GM12878 (cell line): Measurements from ENCODE around the gene HMGXB4. TPM values are rescaled to one million over a fixed set of nuclear protein-coding genes. Genes with fewer than 3 reads are reported as not detected.

Source experiments
- ATAC-seq: fragments of 200-7000 bp; cut with Tn5 transposase; 3 replicates; pipeline ENCODE4 v1.9.1; 2020; ENCODE audit warnings: mild to moderate bottlenecking, moderate library complexity
- BruUV-seq: library from RNA; stranded (reverse); fragments of 400-500 nt; replicated peaks from 2 replicates; lab custom pipeline; 2021; lab: Mats Ljungman, UMichigan
- CTCF ChIA-PET: fragments of 300-600 bp; sonication (Branson Sonifier 250); formaldehyde crosslinking; extraction: SDS; loops from one replicate; lab custom pipeline; 2021; ENCODE audit warnings: inconsistent platforms; lab: Yijun Ruan, JAX
- POLR2A ChIA-PET: fragments of 350-600 bp; formaldehyde crosslinking; extraction: SDS; loops from one replicate; lab custom pipeline; 2021; ENCODE audit warnings: inconsistent platforms; lab: Charles Lee
- RAD21 ChIA-PET: fragments of 300-600 bp; sonication (Branson Sonifier 250); formaldehyde crosslinking; loops from one replicate; lab custom pipeline; 2023; ENCODE audit warnings: antibody characterized with exemption; ENCODE audit not compliant: unreplicated experiment; lab: Charles Lee
- SMC1A ChIA-PET: fragments of 300-600 bp; sonication (Branson Sonifier 250); formaldehyde crosslinking; loops from one replicate; lab custom pipeline; 2023; ENCODE audit not compliant: unreplicated experiment, uncharacterized antibody; lab: Charles Lee
- DNase-seq: peaks from one replicate; pipeline ENCODE4 v3.0.0-alpha.2; 2011; ENCODE audit warnings: low read depth, low spot score
- FAIRE-seq: peaks from 3 replicates; lab custom pipeline; 2011; peaks lifted over from hg19 to GRCh38; lab: Jason Lieb, UNC
- H2AFZ ChIP-seq: 2 replicates; pipeline ENCODE4 v1.6.0; 2011; ENCODE audit warnings: low read depth, low read length, control low read depth; ENCODE audit not compliant: control insufficient read depth
- H3K27ac ChIP-seq: 2 replicates; pipeline ENCODE4 v1.5.1; 2011; ENCODE audit warnings: control low read depth; ENCODE audit not compliant: control insufficient read depth, insufficient read depth
- H3K27me3 ChIP-seq, 2 experiments: replicated peaks in 1 of 2; 2 replicates each; pipeline versions ENCODE4 v1.6.0 to v1.6.1; 2011; ENCODE audit warnings: low read length in 1 of 2; ENCODE audit not compliant: control insufficient read depth in 2 of 2, insufficient read depth in 2 of 2
- H3K36me3 ChIP-seq, 2 experiments: 2 replicates each; pipeline ENCODE4 v1.5.1; 2011; ENCODE audit warnings: low read length in 1 of 2; ENCODE audit not compliant: control insufficient read depth in 2 of 2, insufficient read depth in 2 of 2
- H3K4me1 ChIP-seq: 2 replicates; pipeline ENCODE4 v1.6.1; 2011; ENCODE audit warnings: mild to moderate bottlenecking, low read length, moderate library complexity, mixed read lengths; ENCODE audit not compliant: control insufficient read depth, insufficient read depth
- H3K4me2 ChIP-seq: 2 replicates; pipeline ENCODE4 v1.6.0; 2011; ENCODE audit warnings: control low read depth; ENCODE audit not compliant: control insufficient read depth, insufficient read depth
- H3K4me3 ChIP-seq: fragments of 200-600 bp; sonication (generic); 2 replicates; pipeline ENCODE4 v1.5.1; 2016
- H3K79me2 ChIP-seq: 2 replicates; pipeline ENCODE4 v1.6.0; 2011; ENCODE audit warnings: low read length; ENCODE audit not compliant: control insufficient read depth, insufficient read depth
- H3K9ac ChIP-seq: 2 replicates; pipeline ENCODE4 v1.8.0; 2011; ENCODE audit warnings: low read length, control low read depth, mixed read lengths; ENCODE audit not compliant: control insufficient read depth, insufficient read depth
- H3K9me3 ChIP-seq: replicated peaks from 3 replicates; pipeline ENCODE4 v1.5.1; 2011; ENCODE audit warnings: mild to moderate bottlenecking, low read length; ENCODE audit not compliant: control insufficient read depth, insufficient read depth
- H4K20me1 ChIP-seq: 2 replicates; pipeline ENCODE4 v1.6.0; 2011; ENCODE audit not compliant: control insufficient read depth, insufficient read depth
- BMI1 ChIP-seq: fragments of 450-650 bp; IDR thresholded peaks from 2 replicates; pipeline ENCODE4 v1.6.1; 2016; ENCODE audit warnings: mild to moderate bottlenecking, moderate library complexity, borderline replicate concordance
- LARP7 ChIP-seq: fragments of 450-650 bp; IDR thresholded peaks from 2 replicates; pipeline ENCODE4 v1.6.1; 2017; ENCODE audit warnings: mild to moderate bottlenecking
- MYB ChIP-seq: fragments of 150-350 bp; IDR thresholded peaks from 2 replicates; pipeline ENCODE4 v1.6.1; 2014; ENCODE audit warnings: mild to moderate bottlenecking, low read depth, low read length, borderline replicate concordance
- POU2F2 ChIP-seq: IDR thresholded peaks from 3 replicates; pipeline ENCODE4 v1.6.1; 2011; ENCODE audit warnings: low read depth, mild to moderate bottlenecking, low read length, borderline replicate concordance
- SMAD1 ChIP-seq: fragments of 450-650 bp; IDR thresholded peaks from 2 replicates; pipeline ENCODE4 v1.6.1; 2018; ENCODE audit warnings: mild to moderate bottlenecking, low read depth; ENCODE audit not compliant: partially characterized antibody
- SMAD5 ChIP-seq: IDR thresholded peaks from 2 replicates; pipeline ENCODE4 v1.6.1; 2016; ENCODE audit warnings: antibody characterized with exemption, low read depth
- SMARCA5 ChIP-seq: fragments of 450-650 bp; IDR thresholded peaks from 2 replicates; pipeline ENCODE4 v1.6.1; 2017; ENCODE audit warnings: mild to moderate bottlenecking
- TBL1XR1 ChIP-seq: IDR thresholded peaks from 2 replicates; pipeline ENCODE4 v1.6.1; 2012; ENCODE audit warnings: low read depth, low read length, improper control_type of control experiment
- WRNIP1 ChIP-seq: IDR thresholded peaks from 2 replicates; pipeline ENCODE4 v1.6.1; 2011; ENCODE audit warnings: low read depth, low read length, improper control_type of control experiment, borderline replicate concordance
- WGBS: methylation state at CpG from one replicate; pipeline ENCODE4 v1.1.6; 2016; ENCODE audit warnings: low lambda C conversion rate; ENCODE audit not compliant: insufficient replicate concordance, insufficient coverage; ENCODE audit errors: missing lambda C conversion rate; 5-methylcytosine and 5-hydroxymethylcytosine counted together
- in situ Hi-C: fragments of 300-500 bp; cut with MboI; formaldehyde crosslinking; loops from 9 replicates; pipeline ENCODE4 v1.14.3; 2018; ENCODE audit warnings: mixed read lengths
- intact Hi-C: fragments of 100-400 bp; cut with micrococcal nuclease; formaldehyde crosslinking; loops from one replicate; pipeline ENCODE4 v1.14.2; 2022; ENCODE audit not compliant: unreplicated experiment
- polyA plus RNA-seq, 11 experiments: library from polyadenylated mRNA; depleted of rRNA in 4 of 11; unstranded in 6 of 11; stranded (reverse) in 5 of 11; fragments of >200 nt; fragmentation: Nextera tagmentation in 4 of 11; fragmentation: Illumina TruSeq in 1 of 11; extraction: Ambion mirVana in 4 of 11; extraction: Trizol in 1 of 11; gene quantifications; 1 replicate in 1 of 11; 2 replicates in 10 of 11; pipeline versions ENCODE4 v1.2.1 to v1.2.3, GENCODE V29; 2011 to 2016; ENCODE audit warnings: inconsistent platforms in 2 of 11, missing spikeins in 2 of 11, low read depth in 1 of 11
- total RNA-seq, 4 experiments: library from RNA; depleted of rRNA in 3 of 4; stranded (reverse); fragments of >200 nt in 3 of 4; fragmentation: Illumina TruSeq in 1 of 4; extraction: Trizol in 1 of 4; gene quantifications; 2 replicates each; pipeline versions ENCODE4 v1.2.1 to v1.2.3, GENCODE V29; 2013 to 2021
- TF ChIP-seq, protein P1 (sequence below), 3 experiments: IDR thresholded peaks in 2 of 3; conservative IDR thresholded peaks in 1 of 3; 2 replicates each; pipeline ENCODE4 v1.5.1; 2011; ENCODE audit warnings: low read depth in 3 of 3, low read length in 3 of 3, mild to moderate bottlenecking in 3 of 3, control low read depth in 2 of 3, moderate library complexity in 2 of 3, inconsistent platforms in 1 of 3, mixed read lengths in 1 of 3; ENCODE audit not compliant: control insufficient read depth in 2 of 3, insufficient read depth in 1 of 3; ENCODE audit errors: extremely low read depth in 1 of 3

The HMGXB4 gene
- total and polyA plus RNA-seq, 10 of the 15 experiments (the other 5 are each of a cell fraction or from before 2014, with no cell fraction given): 15.5 to 44.5 (median 24.9) TPM

DNA sequence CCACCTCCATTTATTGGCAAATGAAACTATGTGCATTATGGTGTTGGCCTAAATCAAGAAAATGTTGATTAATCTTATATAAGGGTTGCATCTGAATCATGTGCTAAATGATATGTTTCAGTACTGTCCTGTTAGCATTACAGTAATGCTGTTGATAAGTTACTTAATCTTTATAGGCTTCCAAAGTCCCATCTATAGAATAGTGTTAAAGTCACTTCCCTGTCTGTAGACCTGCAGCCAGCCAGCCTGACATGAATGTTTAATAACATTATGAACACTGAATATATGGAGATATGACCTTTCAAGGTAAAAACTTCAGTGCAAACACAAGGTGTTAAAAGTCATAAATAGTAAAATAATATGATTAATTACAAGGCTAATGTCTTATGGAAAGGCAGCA lies 38.8 kb downstream of the HMGXB4 start:
- DNase-seq (no peak), FAIRE-seq (no peak), ATAC-seq (no peak)
- H3K4me1 ChIP-seq: peaks cover 4% of the 10 kb centered on the region
- no peaks in the 10 kb centered on the region for H3K27me3 ChIP-seq
- H3K9ac ChIP-seq: no peak overlapping the region
- BruUV-seq: no TSS peak
- peaks cover 7 to 18% of the 10 kb centered on the region in 2 experiments; a peak in 3 of 4 replicates for H3K36me3 ChIP-seq
- intact Hi-C loops (no loop called here), in situ Hi-C loops (no loop called here)
- H3K4me3 ChIP-seq: no peak overlapping the region
- RAD21 ChIA-PET: no interaction called here
- H3K9me3 ChIP-seq: no peaks in the 10 kb centered on the region
- H4K20me1 ChIP-seq: no peaks in the 10 kb centered on the region
- H2AFZ ChIP-seq: no peak overlapping the region
- CTCF ChIA-PET: no interaction called here
- H3K79me2 ChIP-seq: peaks cover 2% of the 10 kb centered on the region
- POLR2A ChIA-PET: no interaction called here
- no peak overlapping the region for H3K27ac ChIP-seq
- H3K4me2 ChIP-seq: no peak overlapping the region
- TF ChIP-seq TBL1XR1 (no peak), SMAD1 (no peak), WRNIP1 (no peak), MYB (no peak), SMAD5 (no peak)
- SMC1A ChIA-PET: no interaction called here

DNA sequence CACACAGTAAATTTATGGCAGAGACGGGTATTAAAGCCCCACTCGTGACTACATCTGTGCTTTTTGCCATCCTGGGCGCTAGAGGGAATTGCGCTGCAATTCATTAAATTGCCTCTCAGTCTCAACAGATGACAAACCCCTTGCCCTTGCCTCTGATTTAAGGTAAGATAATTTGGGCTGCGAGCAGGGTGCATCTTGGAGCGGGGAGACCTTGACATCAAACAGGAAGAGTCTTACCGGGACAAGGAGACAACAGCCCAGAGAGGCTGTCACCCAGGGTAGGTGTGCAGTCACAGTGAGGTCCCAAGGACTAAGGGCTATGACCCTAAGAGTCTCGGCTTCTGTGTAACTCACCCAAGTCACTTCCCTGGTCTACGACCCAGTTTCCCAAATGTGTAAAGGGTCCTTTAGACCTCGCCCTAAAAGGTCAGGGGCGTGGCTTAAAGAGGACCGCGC lies 42.0 kb downstream of the HMGXB4 start:
- 33% methylated on average over 13 of the region's 13 CpGs for WGBS
- POLR2A ChIA-PET: interaction anchor here (0.9 to 1.7 kb wide), 6 partner anchors 8 to 41 kb away, joined by 3 to 23 read pairs (median 4); no protein-coding TSS in a partner anchor
- Histone ChIP-seq H3K27ac (peak overlapping the region; percentile 22; the same call in 1 of the 2 replicates), H3K4me3 (peak overlapping the region; percentile 51; the same call in 1 of the 2 replicates), H3K4me2 (peak overlapping the region; percentile 40), H3K27me3 (no peaks in the 10 kb centered on the region), H3K9me3 (no peaks in the 10 kb centered on the region), H4K20me1 (no peaks in the 10 kb centered on the region), H2AFZ (peak overlapping the region; percentile 76), H3K4me1 (peaks cover 4% of the 10 kb centered on the region), H3K9ac (no peak overlapping the region; the same call in 1 of the 2 replicates), H3K36me3 (peaks cover 1 to 2% of the 10 kb centered on the region in 2 experiments; a peak in 2 of 4 replicates), H3K79me2 (peaks cover 2% of the 10 kb centered on the region)
- intact Hi-C loops (no loop called here), in situ Hi-C loops (no loop called here)
- SMC1A ChIA-PET: interaction anchor here (0.8 to 2.0 kb wide), 6 partner anchors 11 to 111 kb away, joined by 3 to 23 read pairs (median 3); partner anchors contain the start of gene HMGXB4
- CTCF ChIA-PET: interaction anchor here (0.6 to 1.5 kb wide), 7 partner anchors 10 to 327 kb away, joined by 3 to 4 read pairs (median 4); no protein-coding TSS in a partner anchor
- no peak for DNase-seq
- TF ChIP-seq SMARCA5 (peak; percentile 22; the same call in 1 of the 2 replicates), LARP7 (0 out of 2 replicates have a peak, but pooled peaks have one; percentile 29), BMI1 (no peak), POU2F2 (no peak)
- TF ChIP-seq, protein P1, sequence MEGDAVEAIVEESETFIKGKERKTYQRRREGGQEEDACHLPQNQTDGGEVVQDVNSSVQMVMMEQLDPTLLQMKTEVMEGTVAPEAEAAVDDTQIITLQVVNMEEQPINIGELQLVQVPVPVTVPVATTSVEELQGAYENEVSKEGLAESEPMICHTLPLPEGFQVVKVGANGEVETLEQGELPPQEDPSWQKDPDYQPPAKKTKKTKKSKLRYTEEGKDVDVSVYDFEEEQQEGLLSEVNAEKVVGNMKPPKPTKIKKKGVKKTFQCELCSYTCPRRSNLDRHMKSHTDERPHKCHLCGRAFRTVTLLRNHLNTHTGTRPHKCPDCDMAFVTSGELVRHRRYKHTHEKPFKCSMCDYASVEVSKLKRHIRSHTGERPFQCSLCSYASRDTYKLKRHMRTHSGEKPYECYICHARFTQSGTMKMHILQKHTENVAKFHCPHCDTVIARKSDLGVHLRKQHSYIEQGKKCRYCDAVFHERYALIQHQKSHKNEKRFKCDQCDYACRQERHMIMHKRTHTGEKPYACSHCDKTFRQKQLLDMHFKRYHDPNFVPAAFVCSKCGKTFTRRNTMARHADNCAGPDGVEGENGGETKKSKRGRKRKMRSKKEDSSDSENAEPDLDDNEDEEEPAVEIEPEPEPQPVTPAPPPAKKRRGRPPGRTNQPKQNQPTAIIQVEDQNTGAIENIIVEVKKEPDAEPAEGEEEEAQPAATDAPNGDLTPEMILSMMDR (IDR thresholded peaks at IDR 0.05 in 2 of 3, conservative IDR thresholded peaks at IDR 0.05 in 1 of 3; ENCODE audit: control insufficient read depth in 2 of 3, extremely low read depth in 1 of 3, insufficient read depth in 1 of 3, low read depth in 3 of 3, low read length in 3 of 3): peak in 1 of 3 experiments; percentile 13; a peak in 1 of 6 replicates
- RAD21 ChIA-PET: interaction anchor here (0.9 to 1.4 kb wide), 9 partner anchors 9 to 112 kb away, joined by 3 to 11 read pairs (median 4); no protein-coding TSS in a partner anchor
- peak; percentile 42 for ATAC-seq
- no peak for FAIRE-seq
- BruUV-seq: TSS peak; percentile 94
